Measurements from ENCODE around the gene URM1.

The URM1 gene

DNA sequence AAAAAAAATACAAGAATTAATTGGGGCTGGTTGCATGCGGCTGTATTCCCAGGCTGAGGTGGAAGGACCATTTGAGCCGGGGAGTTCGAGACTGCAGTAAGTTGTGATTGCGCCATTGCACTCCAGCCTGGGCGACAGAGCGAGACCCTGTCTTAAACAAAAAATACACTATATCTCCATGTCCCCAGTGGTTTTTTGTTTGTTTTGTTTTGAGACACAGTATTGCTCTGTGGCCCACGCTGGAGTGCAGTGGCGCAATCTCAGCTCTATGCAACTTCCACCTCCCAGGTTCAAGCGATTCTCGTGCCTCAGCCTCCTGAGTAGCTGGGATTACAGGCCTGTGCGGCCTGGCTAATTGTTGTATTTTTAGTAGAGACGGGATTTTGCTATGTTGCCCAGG, 47.4 kb upstream of the URM1 start:
- TF ChIP-seq POLR2AphosphoS5 (IDR thresholded peaks at IDR 0.05; ENCODE audit: low read depth, low read length) (no peak), SIN3A (IDR thresholded peaks at IDR 0.05; ENCODE audit: borderline replicate concordance, insufficient read depth, low read length) (no peak), TAF1 (IDR thresholded peaks at IDR 0.05; ENCODE audit: borderline replicate concordance, insufficient read depth, low read length) (no peak), REST (IDR thresholded peaks at IDR 0.05; ENCODE audit: insufficient read depth in 1 of 2, low read depth in 2 of 2, low read length in 2 of 2) (no peak), FOXP2 (optimal IDR thresholded peaks at IDR 0.05; ENCODE audit: borderline replicate concordance, extremely low read depth, extremely low read length, insufficient read depth) (no peak)

GRCh38 chr9:128324401-128324800, 46.8 kb upstream of the URM1 start:
- TF ChIP-seq POLR2AphosphoS5 (IDR thresholded peaks at IDR 0.05; ENCODE audit: low read depth, low read length) (no peak), FOXP2 (optimal IDR thresholded peaks at IDR 0.05; ENCODE audit: borderline replicate concordance, extremely low read depth, extremely low read length, insufficient read depth) (no peak), TAF1 (IDR thresholded peaks at IDR 0.05; ENCODE audit: borderline replicate concordance, insufficient read depth, low read length) (no peak), SIN3A (IDR thresholded peaks at IDR 0.05; ENCODE audit: borderline replicate concordance, insufficient read depth, low read length) (no peak), REST (IDR thresholded peaks at IDR 0.05; ENCODE audit: insufficient read depth in 1 of 2, low read depth in 2 of 2, low read length in 2 of 2) (no peak)

DNA sequence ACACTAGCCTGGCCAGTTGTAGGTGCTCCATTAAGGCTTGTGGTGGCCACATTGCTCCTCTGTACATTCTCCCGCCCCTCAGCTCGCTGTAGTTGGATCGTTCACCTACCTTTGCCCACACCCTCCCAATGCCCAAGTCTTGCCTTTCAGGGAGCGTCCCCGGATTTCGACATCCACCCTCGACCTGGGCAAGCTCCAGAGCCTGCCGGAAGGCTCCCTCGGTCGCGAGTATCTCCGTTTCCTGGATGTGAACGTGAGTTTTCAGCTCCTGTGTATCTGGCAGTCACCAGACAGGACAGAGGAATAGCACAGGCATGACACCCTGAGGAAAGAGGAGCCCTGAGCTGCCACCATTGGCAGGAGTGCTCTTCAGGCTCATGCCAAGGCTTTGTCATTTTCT, 45.5 kb upstream of the URM1 start:
- no peak for TF ChIP-seq FOXP2 (optimal IDR thresholded peaks at IDR 0.05; ENCODE audit: borderline replicate concordance, extremely low read depth, extremely low read length, insufficient read depth)
- no peak for TF ChIP-seq TAF1 (IDR thresholded peaks at IDR 0.05; ENCODE audit: borderline replicate concordance, insufficient read depth, low read length)
- TF ChIP-seq REST (IDR thresholded peaks at IDR 0.05; ENCODE audit: insufficient read depth in 1 of 2, low read depth in 2 of 2, low read length in 2 of 2): no peak
- no peak for TF ChIP-seq SIN3A (IDR thresholded peaks at IDR 0.05; ENCODE audit: borderline replicate concordance, insufficient read depth, low read length)
- no peak for TF ChIP-seq POLR2AphosphoS5 (IDR thresholded peaks at IDR 0.05; ENCODE audit: low read depth, low read length)

DNA sequence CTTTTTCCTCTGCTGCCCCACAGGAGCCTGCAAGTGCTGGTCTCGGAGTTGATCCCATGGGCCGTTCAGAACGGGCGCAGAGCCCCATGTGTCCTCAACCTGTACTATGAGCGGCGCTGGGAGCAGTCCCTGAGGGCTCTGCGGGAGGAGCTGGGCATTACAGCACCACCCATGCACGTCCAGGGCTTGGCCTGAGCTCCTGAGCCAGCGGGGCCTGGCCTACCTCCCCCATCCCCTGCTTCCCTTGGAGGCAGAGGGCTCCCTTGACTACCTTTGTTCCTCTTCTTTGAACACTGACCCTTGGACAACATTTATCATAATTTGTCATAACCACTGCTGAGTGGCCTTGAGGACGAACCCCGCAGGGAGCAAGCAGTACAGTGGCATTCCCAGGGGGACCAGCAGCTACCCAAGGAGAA, 37.7 kb upstream of the URM1 start:
- no peak for TF ChIP-seq FOXP2 (optimal IDR thresholded peaks at IDR 0.05; ENCODE audit: borderline replicate concordance, extremely low read depth, extremely low read length, insufficient read depth)
- TF ChIP-seq TAF1 (IDR thresholded peaks at IDR 0.05; ENCODE audit: borderline replicate concordance, insufficient read depth, low read length): no peak
- no peak for TF ChIP-seq SIN3A (IDR thresholded peaks at IDR 0.05; ENCODE audit: borderline replicate concordance, insufficient read depth, low read length)
- TF ChIP-seq REST (IDR thresholded peaks at IDR 0.05; ENCODE audit: insufficient read depth in 1 of 2, low read depth in 2 of 2, low read length in 2 of 2): no peak
- TF ChIP-seq POLR2AphosphoS5 (IDR thresholded peaks at IDR 0.05; ENCODE audit: low read depth, low read length): no peak

DNA sequence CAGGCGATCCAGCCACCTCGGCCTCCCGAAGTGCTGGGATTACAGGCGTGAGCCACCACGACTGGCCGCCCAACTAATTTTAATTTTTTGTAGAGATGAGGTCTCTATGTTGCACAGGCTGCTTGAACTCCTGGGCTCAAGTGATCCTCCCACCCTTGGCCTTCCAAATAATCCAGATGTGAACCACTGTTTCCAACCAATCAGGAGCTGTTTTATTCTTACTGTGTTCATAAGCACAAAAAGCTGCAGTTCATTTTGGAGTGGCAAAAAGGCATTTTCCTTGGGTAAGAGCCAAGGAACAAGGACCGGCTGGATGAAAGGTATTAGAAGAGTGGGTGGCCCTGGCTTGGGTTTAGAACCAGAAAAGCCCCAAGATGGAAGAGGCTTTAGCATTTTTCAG, 36.0 kb upstream of the URM1 start:
- TF ChIP-seq TAF1 (IDR thresholded peaks at IDR 0.05; ENCODE audit: borderline replicate concordance, insufficient read depth, low read length): no peak
- no peak for TF ChIP-seq REST (IDR thresholded peaks at IDR 0.05; ENCODE audit: insufficient read depth in 1 of 2, low read depth in 2 of 2, low read length in 2 of 2)
- no peak for TF ChIP-seq POLR2AphosphoS5 (IDR thresholded peaks at IDR 0.05; ENCODE audit: low read depth, low read length)
- no peak for TF ChIP-seq FOXP2 (optimal IDR thresholded peaks at IDR 0.05; ENCODE audit: borderline replicate concordance, extremely low read depth, extremely low read length, insufficient read depth)
- TF ChIP-seq SIN3A (IDR thresholded peaks at IDR 0.05; ENCODE audit: borderline replicate concordance, insufficient read depth, low read length): no peak

Measured in PFSK-1 (cell line).